Activated CD8-positive, alpha-beta memory T cell treated with anti-CD3 and anti-CD28 coated beads, Interleukin-2, amount 10 ng/mL, durations not matched to agents 7 days and 5 days (primary cell): ENCODE results near the gene GTSF1L. TPM values are rescaled to one million over a fixed set of nuclear protein-coding genes. Genes with fewer than 3 reads are reported as not detected.

Experiments
- ATAC-seq: fragments of 150-1000 bp; cut with Tn5 transposase; one replicate; pipeline ENCODE4 v1.10.0; 2021; ENCODE audit warnings: moderate library complexity
- CTCF ChIA-PET: fragments of 350-600 bp; sonication (Branson Sonifier 250); formaldehyde crosslinking; loops from one replicate; lab custom pipeline; 2021; ENCODE audit warnings: antibody characterized with exemption; lab: Charles Lee
- DNase-seq: peaks from one replicate; pipeline ENCODE4 v3.0.0-alpha.2; 2020
- H3K27ac Mint-ChIP-seq: one replicate; pipeline ENCODE4 v1.8.0; 2021; ENCODE audit warnings: mild to moderate bottlenecking, mixed read lengths
- H3K27me3 Mint-ChIP-seq: one replicate; pipeline ENCODE4 v1.8.0; 2021; ENCODE audit warnings: mixed read lengths
- H3K36me3 Mint-ChIP-seq: one replicate; pipeline ENCODE4 v1.8.0; 2021; ENCODE audit warnings: mild to moderate bottlenecking, mixed read lengths
- H3K4me1 Mint-ChIP-seq: one replicate; pipeline ENCODE4 v1.8.0; 2021; ENCODE audit warnings: mixed read lengths
- H3K4me3 Mint-ChIP-seq: one replicate; pipeline ENCODE4 v1.8.0; 2021; ENCODE audit warnings: mild to moderate bottlenecking, moderate library complexity, mixed read lengths
- H3K9me3 Mint-ChIP-seq: one replicate; pipeline ENCODE4 v1.8.0; 2022; ENCODE audit warnings: low read depth, mixed read lengths
- total RNA-seq, 2 experiments: library from RNA; stranded (reverse); gene quantifications; one replicate each; pipeline ENCODE4 v1.2.3, GENCODE V29; 2021

Gene GTSF1L
- total RNA-seq, 2 experiments from 2014 or later, result 0.28 TPM; not detected in 1

DNA sequence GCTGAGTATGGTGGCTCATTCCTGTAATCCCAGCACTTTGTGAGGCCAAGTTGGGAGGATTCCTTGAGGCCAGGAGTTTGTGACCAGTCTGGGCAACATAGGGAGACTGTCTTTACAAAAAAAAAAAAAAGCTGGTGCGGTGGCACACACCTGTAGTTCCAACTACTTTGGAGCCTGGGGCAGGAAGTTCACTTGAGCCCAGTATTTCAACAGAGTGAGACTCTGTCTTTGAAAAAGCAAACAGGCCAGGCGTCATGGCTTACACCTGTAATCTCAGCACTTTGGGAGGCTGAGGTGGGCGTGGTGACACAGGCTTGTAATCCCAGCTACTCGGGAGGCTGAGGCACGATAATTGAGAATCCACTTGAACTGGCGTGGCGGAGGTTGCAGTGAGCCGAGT is 31.2 kb downstream of the GTSF1L start:
- CTCF ChIA-PET, result interaction anchor here (1.1 kb wide), 1 partner anchor 53 kb away, joined by 3 read pairs; no protein-coding TSS in a partner anchor

DNA sequence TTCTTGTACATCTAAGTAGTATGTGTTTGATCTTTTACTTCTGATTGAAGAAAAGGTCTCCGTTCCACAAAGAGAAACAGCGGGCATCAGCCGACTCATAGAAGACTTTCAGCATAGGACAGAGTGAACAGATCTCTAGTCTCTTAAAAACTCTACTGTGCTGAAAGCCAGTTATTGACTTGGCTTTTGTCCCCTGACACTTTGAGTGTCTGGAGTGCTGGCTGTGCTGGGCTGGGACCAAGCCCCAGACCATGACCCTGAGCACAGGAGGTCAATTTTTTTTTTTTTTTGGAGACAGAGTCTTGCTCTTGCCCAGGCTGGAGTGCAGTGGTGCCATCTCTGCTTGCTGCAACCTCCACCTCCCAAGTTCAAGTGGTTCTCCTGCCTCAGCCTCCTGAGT is 32.0 kb downstream of the GTSF1L start:
- Mint-ChIP-seq H3K4me1 (peaks cover 7% of the 10 kb centered on the region), H3K4me3 (no peak overlapping the region), H3K27ac (no peak overlapping the region), H3K27me3 (no peaks in the 10 kb centered on the region), H3K9me3 (no peaks in the 10 kb centered on the region), H3K36me3 (peaks cover 23% of the 10 kb centered on the region)
- ATAC-seq (no peak), DNase-seq (no peak)
- CTCF ChIA-PET, result interaction anchor here (1.1 kb wide), 1 partner anchor 54 kb away, joined by 3 read pairs; no protein-coding TSS in a partner anchor

More for the DNA sequence above, 31.2 kb downstream of the GTSF1L start:
- no peak overlapping the region for H3K27ac Mint-ChIP-seq
- peaks cover 29% of the 10 kb centered on the region for H3K36me3 Mint-ChIP-seq
- H3K4me3 Mint-ChIP-seq, result no peak overlapping the region
- peaks cover 15% of the 10 kb centered on the region for H3K4me1 Mint-ChIP-seq
- no peak for DNase-seq
- no peaks in the 10 kb centered on the region for H3K27me3 Mint-ChIP-seq
- no peak for ATAC-seq
- no peaks in the 10 kb centered on the region for H3K9me3 Mint-ChIP-seq

DNA sequence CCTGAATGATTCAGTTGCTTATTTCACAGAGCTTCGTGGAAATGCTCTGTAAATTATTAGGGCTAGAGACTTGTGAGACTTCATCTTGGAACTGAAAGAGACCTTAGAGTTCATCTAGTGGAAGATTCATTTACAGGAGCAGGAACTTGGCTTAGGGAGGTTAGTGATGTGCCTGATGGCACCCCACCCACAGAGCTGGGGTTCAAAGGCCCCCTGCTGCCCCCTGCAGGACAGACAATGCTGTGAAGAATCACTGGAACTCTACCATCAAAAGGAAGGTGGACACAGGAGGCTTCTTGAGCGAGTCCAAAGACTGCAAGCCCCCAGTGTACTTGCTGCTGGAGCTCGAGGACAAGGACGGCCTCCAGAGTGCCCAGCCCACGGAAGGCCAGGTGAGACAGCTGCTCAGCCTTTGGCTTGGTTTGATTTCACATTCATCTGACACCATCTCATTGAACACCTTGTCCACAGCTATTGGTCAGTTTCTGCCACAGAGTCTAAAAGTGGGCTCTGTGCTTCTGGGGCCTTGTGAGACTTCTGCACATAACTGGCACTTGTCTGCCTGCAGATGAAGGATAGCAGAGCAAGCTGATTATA is 34.8 kb downstream of the GTSF1L start:
- ATAC-seq, result peak; percentile 71
- Mint-ChIP-seq H3K9me3 (no peaks in the 10 kb centered on the region), H3K4me3 (no peak overlapping the region), H3K4me1 (no peaks in the 10 kb centered on the region), H3K36me3 (peaks cover 19% of the 10 kb centered on the region), H3K27me3 (no peaks in the 10 kb centered on the region), H3K27ac (no peak overlapping the region)
- peak; percentile 71 for DNase-seq
- CTCF ChIA-PET, result interaction anchor here (0.6 to 3.0 kb wide), 14 partner anchors 10 to 425 kb away, joined by 3 to 24 read pairs (median 3); no protein-coding TSS in a partner anchor

DNA sequence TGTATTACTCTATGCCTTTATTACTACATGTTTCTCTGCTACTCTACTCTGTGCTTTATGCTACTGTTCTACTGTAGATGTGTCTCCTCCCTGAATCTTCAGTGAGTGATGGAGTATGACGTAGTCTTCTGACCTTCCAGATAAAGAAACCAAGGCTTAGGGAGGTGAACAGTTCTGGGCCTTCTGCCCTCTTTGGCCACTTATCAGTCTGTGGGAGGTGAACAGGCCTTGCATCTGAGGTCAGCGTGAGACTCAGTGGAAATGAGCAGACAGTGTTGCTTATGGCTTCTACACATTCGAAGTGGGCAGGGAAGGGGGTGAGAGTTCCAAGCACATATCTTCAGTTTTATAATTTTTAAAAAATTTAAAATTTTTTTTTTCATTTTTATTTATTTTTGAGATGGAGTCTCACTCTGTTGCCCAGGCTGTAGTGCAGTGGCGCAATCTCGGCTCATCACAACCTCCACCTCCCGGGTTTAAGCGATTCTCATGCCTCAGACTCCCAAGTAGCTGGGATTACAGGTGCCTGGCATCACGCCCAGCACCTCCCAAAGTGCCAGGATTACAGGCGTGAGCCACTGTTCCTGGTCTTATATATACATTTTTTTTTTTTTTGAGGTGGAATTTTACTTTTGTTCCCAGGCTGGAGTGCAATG is 35.7 kb downstream of the GTSF1L start:
- ATAC-seq (no peak), DNase-seq (no peak)
- Mint-ChIP-seq H3K4me3 (no peak overlapping the region), H3K9me3 (no peaks in the 10 kb centered on the region), H3K36me3 (peaks cover 20% of the 10 kb centered on the region), H3K27ac (no peak overlapping the region), H3K27me3 (no peaks in the 10 kb centered on the region), H3K4me1 (no peaks in the 10 kb centered on the region)
- CTCF ChIA-PET, result interaction anchor here (0.6 to 3.0 kb wide), 7 partner anchors 11 to 426 kb away, joined by 3 to 24 read pairs (median 3); no protein-coding TSS in a partner anchor

DNA sequence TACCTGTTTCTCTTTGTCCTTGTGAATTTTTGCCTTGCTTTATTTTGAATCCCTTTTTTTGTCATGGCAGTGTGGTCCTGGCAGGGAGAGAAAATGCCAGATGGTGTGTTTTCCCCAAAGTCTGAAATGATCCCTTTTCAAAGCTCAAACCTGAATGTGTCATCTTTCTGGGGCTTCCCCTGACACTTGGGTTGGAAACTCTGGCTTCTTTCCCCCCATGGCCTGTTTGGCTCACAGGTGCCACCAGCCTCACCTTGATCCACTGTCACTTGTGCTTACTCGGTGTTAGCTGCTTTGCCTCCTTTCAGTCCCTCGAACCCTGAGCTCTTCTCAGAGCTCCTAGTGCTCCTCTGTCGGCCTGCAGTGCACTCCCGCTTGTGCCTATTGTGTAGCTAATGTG is 37.6 kb downstream of the GTSF1L start:
- H3K4me1 Mint-ChIP-seq, result no peaks in the 10 kb centered on the region
- DNase-seq (no peak), ATAC-seq (no peak)
- no peaks in the 10 kb centered on the region for H3K9me3 Mint-ChIP-seq
- H3K27ac Mint-ChIP-seq, result no peak overlapping the region
- H3K36me3 Mint-ChIP-seq, result peaks cover 17% of the 10 kb centered on the region
- no peaks in the 10 kb centered on the region for H3K27me3 Mint-ChIP-seq
- no peak overlapping the region for H3K4me3 Mint-ChIP-seq
- CTCF ChIA-PET, result interaction anchor here (1.2 kb wide), 1 partner anchor 240 kb away, joined by 5 read pairs; no protein-coding TSS in a partner anchor

DNA sequence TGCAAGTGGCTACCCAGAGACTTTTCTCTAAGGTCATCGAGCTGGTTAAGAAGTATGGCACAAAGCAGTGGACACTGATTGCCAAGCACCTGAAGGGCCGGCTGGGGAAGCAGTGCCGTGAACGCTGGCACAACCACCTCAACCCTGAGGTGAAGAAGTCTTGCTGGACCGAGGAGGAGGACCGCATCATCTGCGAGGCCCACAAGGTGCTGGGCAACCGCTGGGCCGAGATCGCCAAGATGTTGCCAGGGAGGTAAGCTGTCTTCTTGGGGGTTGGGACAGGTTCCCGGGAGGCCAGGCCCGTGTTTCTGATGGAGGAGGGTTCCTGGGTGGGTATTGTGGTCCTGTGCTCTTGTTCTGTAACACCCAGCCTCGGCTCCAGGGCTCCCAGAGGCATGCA is 40.0 kb downstream of the GTSF1L start:
- CTCF ChIA-PET, result no interaction called here
- no peak overlapping the region for H3K4me3 Mint-ChIP-seq
- no peak for ATAC-seq

DNA sequence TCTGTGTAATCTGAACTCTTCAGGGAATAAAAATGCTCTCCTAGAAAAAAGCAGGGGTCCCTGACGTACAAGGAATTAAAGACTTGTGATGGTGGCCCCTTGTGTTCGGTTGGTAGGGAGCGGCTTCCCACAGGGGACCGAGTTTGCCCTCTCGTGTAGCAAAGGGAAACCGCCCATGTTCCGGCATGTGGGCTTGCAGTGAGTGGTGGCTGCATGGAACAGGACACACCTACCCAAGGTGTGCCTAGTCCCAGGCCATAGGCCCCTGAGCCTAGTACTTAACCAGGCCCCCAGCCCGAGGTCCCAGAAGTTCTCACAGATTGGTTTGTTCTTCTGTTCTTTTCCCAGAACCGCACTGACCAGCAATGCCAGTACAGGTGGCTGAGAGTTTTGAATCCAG is 44.4 kb downstream of the GTSF1L start:
- DNase-seq (no peak), ATAC-seq (no peak)
- CTCF ChIA-PET, result interaction anchor here (1.1 kb wide), 1 partner anchor 10 kb away, joined by 3 read pairs; no protein-coding TSS in a partner anchor
- peaks cover 23% of the 10 kb centered on the region for H3K36me3 Mint-ChIP-seq
- H3K4me1 Mint-ChIP-seq, result no peaks in the 10 kb centered on the region
- H3K27ac Mint-ChIP-seq, result no peak overlapping the region
- no peaks in the 10 kb centered on the region for H3K27me3 Mint-ChIP-seq
- no peaks in the 10 kb centered on the region for H3K9me3 Mint-ChIP-seq
- H3K4me3 Mint-ChIP-seq, result no peak overlapping the region

More for the DNA sequence above, 40.0 kb downstream of the GTSF1L start:
- H3K27ac Mint-ChIP-seq, result no peak overlapping the region
- H3K9me3 Mint-ChIP-seq, result no peaks in the 10 kb centered on the region
- no peak for DNase-seq
- no peaks in the 10 kb centered on the region for H3K27me3 Mint-ChIP-seq
- H3K36me3 Mint-ChIP-seq, result peaks cover 16% of the 10 kb centered on the region
- no peaks in the 10 kb centered on the region for H3K4me1 Mint-ChIP-seq

DNA sequence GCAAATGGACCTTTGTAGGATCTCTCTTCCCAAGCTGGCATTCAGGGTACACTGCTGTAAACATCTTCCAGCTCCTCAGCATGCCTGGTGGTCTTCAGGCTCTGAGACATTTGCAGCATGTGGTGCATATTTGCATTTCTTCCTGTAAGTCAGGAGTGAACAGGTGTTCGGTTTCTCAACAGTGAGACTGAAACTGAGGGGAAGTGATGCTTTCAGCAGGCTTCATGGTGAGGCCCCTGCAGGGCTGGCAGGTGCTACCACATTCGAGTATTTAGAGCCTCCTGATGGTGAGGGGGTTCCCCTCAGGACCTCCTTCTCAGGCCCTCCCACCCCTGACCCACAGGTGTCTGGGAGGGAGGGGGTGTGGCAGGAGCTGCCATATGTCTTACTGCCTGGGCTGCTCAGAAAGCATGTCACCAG is 44.8 kb downstream of the GTSF1L start:
- no peak overlapping the region for H3K4me3 Mint-ChIP-seq
- no peaks in the 10 kb centered on the region for H3K9me3 Mint-ChIP-seq
- no peak for ATAC-seq
- DNase-seq, result no peak
- H3K27ac Mint-ChIP-seq, result no peak overlapping the region
- H3K4me1 Mint-ChIP-seq, result peaks cover 3% of the 10 kb centered on the region
- no peaks in the 10 kb centered on the region for H3K27me3 Mint-ChIP-seq
- CTCF ChIA-PET, result interaction anchor here (1.1 kb wide), 1 partner anchor 11 kb away, joined by 3 read pairs; no protein-coding TSS in a partner anchor
- H3K36me3 Mint-ChIP-seq, result peaks cover 27% of the 10 kb centered on the region

DNA sequence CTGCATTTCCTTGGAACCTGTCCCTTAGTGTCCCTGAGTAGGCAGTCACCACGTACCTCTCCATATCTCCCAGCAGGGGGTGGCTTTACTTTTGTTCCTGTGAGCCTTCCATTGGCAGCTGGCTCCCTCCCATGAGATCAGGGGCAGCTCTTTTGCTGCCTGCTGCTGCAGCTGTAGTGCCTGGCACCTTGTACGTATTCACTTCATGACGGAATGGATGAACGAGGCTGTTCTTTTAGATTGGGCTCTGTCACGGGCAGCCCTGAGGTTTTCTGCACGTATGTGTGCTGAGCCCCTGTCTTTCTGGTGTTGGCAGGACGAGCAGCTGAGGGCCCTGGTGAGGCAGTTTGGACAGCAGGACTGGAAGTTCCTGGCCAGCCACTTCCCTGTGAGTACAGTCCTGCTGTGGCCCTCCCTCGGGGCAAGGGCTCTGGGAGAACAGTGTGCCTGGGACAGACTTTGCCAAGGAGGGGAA is 45.3 kb downstream of the GTSF1L start:
- CTCF ChIA-PET, result interaction anchor here (1.1 kb wide), 1 partner anchor 11 kb away, joined by 3 read pairs; no protein-coding TSS in a partner anchor
- Mint-ChIP-seq H3K27me3 (no peaks in the 10 kb centered on the region), H3K4me3 (no peak overlapping the region), H3K27ac (no peak overlapping the region), H3K4me1 (peaks cover 3% of the 10 kb centered on the region), H3K9me3 (no peaks in the 10 kb centered on the region), H3K36me3 (peaks cover 28% of the 10 kb centered on the region)
- ATAC-seq, result no peak
- no peak for DNase-seq

DNA sequence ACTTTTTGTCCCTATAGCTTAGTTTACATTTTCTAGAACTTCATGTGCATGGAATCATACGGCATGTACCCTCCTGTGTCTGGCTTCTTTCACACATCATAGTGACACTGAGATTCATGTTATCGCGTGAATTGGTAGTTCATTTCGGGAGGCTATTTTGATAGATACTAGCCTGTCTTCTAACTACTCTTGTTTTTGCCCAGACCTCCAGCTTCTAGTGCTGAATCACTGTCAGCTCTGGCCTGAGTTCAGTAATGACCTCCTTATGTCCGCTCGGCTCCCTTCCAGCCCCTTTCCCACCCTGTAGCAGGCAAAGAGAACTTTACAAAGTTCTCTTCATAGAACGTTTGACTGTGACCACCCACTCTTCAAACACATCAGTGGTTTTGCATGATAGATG is 45.8 kb downstream of the GTSF1L start:
- CTCF ChIA-PET, result interaction anchor here (1.1 kb wide), 1 partner anchor 12 kb away, joined by 3 read pairs; no protein-coding TSS in a partner anchor
- H3K4me3 Mint-ChIP-seq, result no peak overlapping the region
- no peaks in the 10 kb centered on the region for H3K27me3 Mint-ChIP-seq
- ATAC-seq (no peak), DNase-seq (no peak)
- H3K36me3 Mint-ChIP-seq, result peaks cover 28% of the 10 kb centered on the region
- H3K4me1 Mint-ChIP-seq, result peaks cover 6% of the 10 kb centered on the region
- H3K9me3 Mint-ChIP-seq, result no peaks in the 10 kb centered on the region
- no peak overlapping the region for H3K27ac Mint-ChIP-seq

DNA sequence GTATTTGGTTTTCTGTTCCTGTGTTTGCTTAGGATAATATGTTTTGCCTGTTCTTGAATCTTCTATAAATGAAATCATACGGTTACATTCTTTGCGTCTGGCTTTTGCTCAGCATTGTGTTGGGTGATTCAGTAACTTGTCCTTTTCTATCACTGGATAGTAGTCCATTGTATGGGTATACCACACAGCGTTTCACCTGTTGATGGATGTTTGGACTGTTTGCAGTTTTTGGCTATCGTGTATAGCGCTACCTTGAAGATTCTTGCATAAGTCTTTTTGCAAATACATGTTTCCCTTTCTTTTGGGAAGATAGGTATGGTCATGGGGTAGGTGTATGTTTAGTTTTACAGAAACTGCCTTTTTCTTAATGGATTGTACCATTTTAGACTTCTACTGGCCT is 50.4 kb downstream of the GTSF1L start:
- CTCF ChIA-PET, result no interaction called here
- peaks cover 46% of the 10 kb centered on the region for H3K36me3 Mint-ChIP-seq
- DNase-seq, result no peak
- no peaks in the 10 kb centered on the region for H3K9me3 Mint-ChIP-seq
- no peak overlapping the region for H3K27ac Mint-ChIP-seq
- ATAC-seq, result no peak
- H3K27me3 Mint-ChIP-seq, result no peaks in the 10 kb centered on the region
- H3K4me3 Mint-ChIP-seq, result no peak overlapping the region
- peaks cover 8% of the 10 kb centered on the region for H3K4me1 Mint-ChIP-seq
